Measurements from ENCODE around the gene COL4A4.

GRCh38 chr2:227095346-227095745 is 68.7 kb downstream of the COL4A4 start:
- TF ChIP-seq CTCF (IDR thresholded peaks at IDR 0.05; ENCODE audit: low read length) (no peak), EZH2phosphoT487 (IDR thresholded peaks at IDR 0.05; ENCODE audit: low read length) (no peak), EZH2 (optimal IDR thresholded peaks at IDR 0.05; ENCODE audit: low read depth, low read length) (no peak)
